H1 (cell line): ENCODE measurements around the gene SOBP. TPM values are rescaled to one million over a fixed set of nuclear protein-coding genes. Genes with fewer than 3 reads are reported as not detected.

Source experiments
- CBX8 ChIP-seq: fragments of 300-800, 300-1000 bp; sonication (generic); IDR thresholded peaks from 2 replicates; pipeline ENCODE4 v1.7.1; 2016; ENCODE audit warnings: low read depth, low read length, borderline replicate concordance
- CHD7 ChIP-seq: fragments of 300-600 bp; sonication (generic); IDR thresholded peaks from 2 replicates; pipeline ENCODE4 v1.7.1; 2012; ENCODE audit warnings: low read length, moderate library complexity, mild to moderate bottlenecking, inconsistent platforms; ENCODE audit not compliant: insufficient replicate concordance
- GABPA ChIP-seq: IDR thresholded peaks from 2 replicates; pipeline ENCODE4 v1.6.1; 2011; ENCODE audit warnings: mild to moderate bottlenecking, low read length, moderate library complexity, borderline replicate concordance; ENCODE audit not compliant: insufficient read depth
- PHF8 ChIP-seq: fragments of 200-600 bp; sonication (generic); conservative IDR thresholded peaks from 2 replicates; pipeline ENCODE4 v1.7.1; 2012; ENCODE audit warnings: low read depth, mild to moderate bottlenecking, inconsistent platforms, low read length, moderate library complexity
- RNF2 ChIP-seq: fragments of 200-900, 300-1000 bp; sonication (generic); IDR thresholded peaks from 2 replicates; pipeline ENCODE4 v1.7.1; 2016; ENCODE audit warnings: borderline replicate concordance, low read depth, mild to moderate bottlenecking, antibody characterized with exemption, low read length; ENCODE audit not compliant: poor library complexity, severe bottlenecking; ENCODE audit errors: missing control alignments
- SP2 ChIP-seq: IDR thresholded peaks from 2 replicates; pipeline ENCODE4 v1.6.1; 2012; ENCODE audit warnings: mild to moderate bottlenecking, low read length, inconsistent platforms
- polyA plus RNA-seq, 7 experiments: library from polyadenylated mRNA; depleted of rRNA in 3 of 7; stranded (reverse) in 5 of 7; unstranded in 2 of 7; fragments of >200 nt in 5 of 7; fragments of 200-250 nt in 2 of 7; gene quantifications; 1 replicate in 5 of 7; 2 replicates in 1 of 7; 4 replicates in 1 of 7; pipeline versions ENCODE4 v1.2.1 to v1.2.3, GENCODE V29; 2011 to 2013; ENCODE audit warnings: missing spikeins in 2 of 7, mixed read lengths in 2 of 7
- total RNA-seq: library from RNA; stranded (reverse); fragmentation: NEBNext Ultra II Directional; extraction: Animal tissue kit (Norgen Biotek cat#: 25700); gene quantifications from 2 replicates; pipeline ENCODE4 v1.2.1, GENCODE V29; 2021

SOBP gene
- total and polyA plus RNA-seq, 2 of the 8 experiments (the other 6 are each of a cell fraction or from before 2014, with no cell fraction given) = 0.45 to 6.2 TPM

GRCh38 chr6:107523794-107524193 is 33.9 kb downstream of the SOBP start (continued):
- TF ChIP-seq CHD7 (no peak), RNF2 (no peak), SP2 (no peak), PHF8 (no peak), GABPA (no peak), CBX8 (no peak)
